Heart left ventricle (tissue), 13 donors: ENCODE results near the gene CCNE1.
A peak's percentile ranks its signal among the peaks of the same experiment; 100 is the strongest.

Experiments
- CTCF ChIP-seq, 12 donors: fragments of 200-600 bp; sonication (generic) in 4 of 12; IDR thresholded peaks; one replicate each; pipeline versions ENCODE4 v1.5.0 to v1.8.0; 2018 to 2022; ENCODE audit warnings: antibody characterized with exemption in 12 of 12, mild to moderate bottlenecking in 5 of 12
- POLR2A ChIP-seq, 2 donors: fragments of 450-650 bp; IDR thresholded peaks; one replicate each; pipeline ENCODE4 v1.6.1; 2017; ENCODE audit warnings: antibody characterized with exemption in 2 of 2, mild to moderate bottlenecking in 2 of 2, moderate library complexity in 2 of 2
- donor health status: ischemic (EF 13 %, LVEDD 7.1; RV severe dilation, severe dysfunction).
- donor health status: DM: no; HTN: yes; CAD: no.
- donor health status: DM: no; HTN: no; CAD: no.
- donor health status: ischemic (EF 25% LVEDD 6.9; RV normal size, moderate dysfunction).
- donor health status: ischemic (EF 25% LVEDD 5.7; RV mildly dilated, moderate dysfunction).
- donor health status: ischemic (EF 35%, LVEDD 5.7; RV mildly dilated, moderate dysfunction).
- donor health status: nonischemic (EF 11% LVEDD 7.7; RV severe dilation, severe dysfunction).
- donor health status: DM: yes; HTN: yes; CAD: no.
- donor health status: PGD.
- donor health status: ischemic (EF 29% LVEDD 5.4; RV normal size, mild dysfunction).
- donor health status: nonischemic (EF 23%, LVEDD 6.1; RV moderate dilation, normal function).

DNA sequence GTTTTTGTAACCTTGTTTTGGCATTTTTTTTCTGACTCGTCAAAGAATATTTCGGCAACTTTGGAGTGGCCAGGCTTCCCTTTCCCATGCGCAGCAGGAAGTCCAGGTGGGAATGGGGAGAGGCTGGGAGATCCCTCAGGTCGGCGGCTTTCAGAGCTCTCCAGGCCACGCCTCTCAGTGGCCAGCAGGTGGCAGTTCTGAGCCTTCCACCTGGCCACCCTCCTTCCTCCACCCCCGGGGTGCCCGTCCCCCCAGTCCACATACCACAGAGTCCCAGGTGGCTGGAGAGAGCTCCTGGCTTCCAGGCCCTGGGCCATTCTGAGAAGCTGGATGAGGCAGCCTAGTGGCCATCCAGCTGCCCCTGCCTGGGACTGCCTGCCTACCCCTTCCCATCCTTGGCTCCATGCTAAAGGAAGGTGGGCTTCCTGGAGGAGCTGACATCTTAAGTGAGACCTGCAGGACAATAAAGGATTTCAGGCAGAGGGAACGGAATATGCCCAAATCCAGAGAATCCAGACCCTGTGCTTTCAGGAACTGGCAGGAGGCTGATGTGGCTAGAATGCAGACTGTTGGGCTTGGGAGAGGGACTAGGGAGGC is 46.3 kb downstream of the CCNE1 start:
- TF ChIP-seq CTCF (IDR thresholded peaks at IDR 0.05) (peak; percentile 22 to 61 (median 45)), POLR2A (IDR thresholded peaks at IDR 0.05) (no peak)
